ENCODE data around the gene TM4SF18.
"Not testable (repeated sequence)": the region's sequence is repeated elsewhere in the genome, so short reads cannot be mapped to it uniquely, and the experiment has no call there.

The TM4SF18 gene

DNA sequence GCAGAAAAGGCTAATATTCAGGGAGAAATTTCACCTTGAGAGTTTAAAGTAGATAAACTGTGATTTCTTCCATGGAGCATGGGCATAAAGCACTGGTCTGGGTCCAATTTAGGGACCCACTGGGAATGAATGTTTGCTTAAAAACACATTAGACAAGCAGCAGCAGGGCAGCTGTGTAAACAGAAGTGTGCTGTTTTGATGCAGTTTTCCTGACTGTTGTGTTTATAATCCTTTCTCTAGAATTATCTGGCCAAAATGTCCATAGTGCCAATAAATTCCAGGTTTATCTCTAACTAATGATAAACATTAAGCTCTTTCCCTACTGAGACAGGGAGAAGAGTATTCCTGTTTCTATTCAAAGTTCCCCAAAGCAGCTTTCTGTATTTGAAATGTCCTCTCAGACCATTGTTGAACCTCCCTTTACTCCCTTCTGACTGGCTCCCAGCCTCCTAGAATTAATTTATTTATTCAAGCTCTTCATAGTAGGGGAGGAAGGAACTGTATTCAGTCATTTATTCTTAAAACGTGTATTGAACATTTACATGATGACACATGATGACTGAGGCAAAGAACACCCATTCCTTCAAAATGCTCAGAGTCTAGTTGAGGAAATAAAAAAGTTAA, 7.0 kb upstream of the TM4SF18 start:
- in situ Hi-C loops (cut with MboI; ENCODE audit: low pct_unique_long_range_greater_than_20kb, low sequenced_read_pairs, unreplicated experiment), result no loop called here
- no peak for DNase-seq (ENCODE audit: low spot score)
- no peak for TF ChIP-seq CTCF (IDR thresholded peaks at IDR 0.05; ENCODE audit: extremely low read depth, insufficient read depth, missing control alignments)

- TF ChIP-seq CTCF (IDR thresholded peaks at IDR 0.05; ENCODE audit: extremely low read depth, insufficient read depth, missing control alignments), result no peak
- no peak for DNase-seq (ENCODE audit: low spot score)
These were observed 6.5 kb upstream of the TM4SF18 start for GRCh38 chr3:149339931-149340309.

GRCh38 chr3:149337486-149337885, 4.0 kb upstream of the TM4SF18 start:
- DNase-seq (ENCODE audit: low spot score); in situ Hi-C loops (cut with MboI; ENCODE audit: low pct_unique_long_range_greater_than_20kb, low sequenced_read_pairs, unreplicated experiment): not testable (repeated sequence)

More at GRCh38 chr3:149339931-149340309, 6.5 kb upstream of the TM4SF18 start:
- in situ Hi-C loops (cut with MboI; ENCODE audit: low pct_unique_long_range_greater_than_20kb, low sequenced_read_pairs, unreplicated experiment), result no loop called here

DNA sequence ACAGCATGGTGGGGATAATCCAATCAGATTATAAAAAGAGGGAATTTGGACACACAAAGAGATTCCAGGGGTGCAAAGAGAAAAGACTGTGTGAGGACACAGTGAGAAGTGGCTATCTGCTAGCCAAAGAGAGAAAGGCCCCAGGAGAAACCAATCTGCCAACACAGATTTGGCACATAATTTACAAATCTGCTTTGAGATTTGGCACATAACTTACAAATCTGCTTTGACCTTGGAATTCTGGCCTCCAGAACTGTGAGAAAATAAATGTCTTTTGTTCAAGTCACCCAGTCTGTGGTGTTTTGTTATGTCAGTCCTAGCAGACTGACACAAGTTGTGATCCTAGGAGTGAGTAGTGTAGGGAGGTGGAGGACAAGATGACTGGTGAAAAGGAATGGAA, 3.5 kb upstream of the TM4SF18 start:
- DNase-seq (ENCODE audit: low spot score), result no peak
- in situ Hi-C loops (cut with MboI; ENCODE audit: low pct_unique_long_range_greater_than_20kb, low sequenced_read_pairs, unreplicated experiment), result no loop called here
- TF ChIP-seq CTCF (IDR thresholded peaks at IDR 0.05; ENCODE audit: extremely low read depth, insufficient read depth, missing control alignments), result no peak

DNA sequence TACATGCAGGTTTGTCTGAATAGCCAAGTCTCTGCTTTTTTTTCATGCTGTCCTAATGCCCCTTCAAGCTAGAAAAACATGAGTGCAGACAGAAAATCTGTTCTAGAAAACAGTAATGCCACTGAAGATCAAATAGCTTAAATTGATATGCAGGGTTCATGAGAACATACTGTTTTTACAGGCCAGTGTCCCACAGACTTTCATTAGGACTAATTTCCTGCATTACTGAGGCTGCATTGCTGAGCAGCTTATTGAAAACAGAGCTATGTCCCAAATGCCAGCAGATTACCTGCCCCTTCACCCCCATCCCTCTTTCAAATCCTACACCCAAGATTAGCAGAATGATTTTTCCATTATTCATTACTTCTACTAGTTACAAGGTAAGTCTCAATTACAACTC, 665 bp downstream of the TM4SF18 start:
- DNase-seq (ENCODE audit: low spot score), result no peak
- no peak for TF ChIP-seq CTCF (IDR thresholded peaks at IDR 0.05; ENCODE audit: extremely low read depth, insufficient read depth, missing control alignments)
- in situ Hi-C loops (cut with MboI; ENCODE audit: low pct_unique_long_range_greater_than_20kb, low sequenced_read_pairs, unreplicated experiment), result no loop called here

- in situ Hi-C loops (cut with MboI; ENCODE audit: low pct_unique_long_range_greater_than_20kb, low sequenced_read_pairs, unreplicated experiment), result no loop called here
- no peak for DNase-seq (ENCODE audit: low spot score)
These were observed 1.1 kb downstream of the TM4SF18 start for GRCh38 chr3:149332227-149332765.

More at GRCh38 chr3:149332227-149332765, 1.1 kb downstream of the TM4SF18 start:
- TF ChIP-seq CTCF (IDR thresholded peaks at IDR 0.05; ENCODE audit: extremely low read depth, insufficient read depth, missing control alignments), result no peak

Data from GM13977 (cell line).